Gastroesophageal sphincter (tissue), 3 donors: ENCODE data around the gene KLF13.

ENCODE experiments used
- CTCF ChIP-seq, 4 experiments: fragments of 200-600 bp in 2 of 4; fragments of 450-650 bp in 2 of 4; sonication (generic) in 1 of 4; IDR thresholded peaks; one replicate each; pipeline ENCODE4 v1.5.1; 2017 to 2019; ENCODE audit warnings: antibody characterized with exemption in 4 of 4, mild to moderate bottlenecking in 2 of 4, moderate library complexity in 2 of 4
- EP300 ChIP-seq: sonication (generic); formaldehyde crosslinking; IDR thresholded peaks from one replicate; pipeline ENCODE4 v1.6.1; 2017; ENCODE audit warnings: antibody characterized with exemption, mild to moderate bottlenecking
- POLR2A ChIP-seq, 2 donors: fragments of 450-650 bp; IDR thresholded peaks; one replicate each; pipeline ENCODE4 v1.6.1; 2017; ENCODE audit warnings: antibody characterized with exemption in 2 of 2, mild to moderate bottlenecking in 2 of 2, moderate library complexity in 1 of 2
- POLR2AphosphoS5 ChIP-seq: sonication (generic); formaldehyde crosslinking; IDR thresholded peaks from one replicate; pipeline ENCODE4 v1.6.1; 2017; ENCODE audit warnings: antibody characterized with exemption

- TF ChIP-seq CTCF (IDR thresholded peaks at IDR 0.05) (no peak), POLR2A (IDR thresholded peaks at IDR 0.05) (no peak), EP300 (no peak), POLR2AphosphoS5 (no peak)
These were observed 45.0 kb downstream of the KLF13 start for GRCh38 chr15:31371520-31372240.
